Measurements from ENCODE around the gene ZNF471.

The ZNF471 gene

DNA sequence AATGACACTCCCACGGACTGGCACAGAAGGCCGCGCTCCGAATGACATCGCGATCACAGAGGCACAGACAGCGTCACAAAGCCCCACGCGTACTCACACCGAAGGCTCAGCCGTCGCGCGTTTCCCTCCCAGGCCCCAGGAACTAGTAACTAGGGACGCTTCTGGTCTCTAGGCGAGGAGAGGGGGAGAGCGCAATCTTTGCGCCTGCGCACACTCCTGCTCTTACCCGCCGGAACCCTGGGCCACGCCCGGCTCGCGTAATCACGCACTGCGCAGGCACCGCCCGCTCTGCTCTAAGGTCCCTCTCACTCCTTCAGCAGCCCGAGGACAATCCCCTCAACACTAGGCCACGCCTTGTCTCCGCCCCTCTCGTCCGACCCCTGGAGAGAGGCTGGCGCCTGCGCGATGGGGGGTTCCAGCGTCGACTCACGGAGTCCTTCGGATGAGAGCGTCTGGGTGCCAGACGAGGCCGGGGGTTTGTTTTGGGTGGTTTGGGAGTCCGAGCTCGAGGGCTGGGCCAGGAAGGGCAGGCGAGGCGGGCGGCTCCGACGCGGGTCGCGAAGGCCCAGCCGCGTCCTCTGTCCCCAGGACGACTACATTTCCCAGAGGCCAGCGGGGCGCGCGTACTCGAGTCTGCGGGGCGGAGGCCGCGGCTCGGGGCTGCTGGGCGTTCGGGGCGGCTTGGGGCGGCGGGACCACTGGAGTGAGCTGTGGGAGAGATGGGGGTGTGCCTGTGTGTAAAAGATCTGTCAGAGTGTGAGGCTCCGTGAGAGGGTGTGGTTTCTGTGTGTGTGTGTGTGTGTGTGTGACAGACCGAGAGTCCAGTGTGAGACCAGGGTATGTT is at the start of gene ZNF471:
ZNF471 (plus strand) TSS at position 410 of the 844 bp plus-strand sequence. CDS start 3,717 bp downstream, outside the sequence.
- H3K4me3 ChIP-seq (ENCODE audit: low read depth, low read length): peak within 1 kb of the TSS; percentile 90

DNA sequence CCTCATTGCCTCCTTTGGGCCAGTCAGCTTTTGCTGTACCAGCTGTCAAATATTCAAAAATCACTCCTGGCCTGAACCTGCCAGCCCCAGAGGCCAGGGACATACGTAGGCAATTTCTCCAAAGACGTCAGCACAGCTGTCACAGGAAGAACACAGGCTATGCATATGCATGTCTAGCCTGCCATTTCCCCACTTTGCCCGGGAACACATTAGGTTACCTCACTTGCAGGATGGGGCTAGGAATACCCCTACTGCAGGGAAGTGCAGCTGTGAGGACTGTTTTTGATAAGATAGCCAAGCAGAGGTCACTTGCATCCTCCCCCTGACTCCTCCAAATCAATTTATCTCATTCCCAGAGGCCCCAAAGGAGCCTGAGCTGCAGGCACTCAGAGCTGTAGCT is 33.3 kb upstream of the ZNF471 start:
- H3K4me3 ChIP-seq (ENCODE audit: low read depth, low read length): no peak overlapping the region

DNA sequence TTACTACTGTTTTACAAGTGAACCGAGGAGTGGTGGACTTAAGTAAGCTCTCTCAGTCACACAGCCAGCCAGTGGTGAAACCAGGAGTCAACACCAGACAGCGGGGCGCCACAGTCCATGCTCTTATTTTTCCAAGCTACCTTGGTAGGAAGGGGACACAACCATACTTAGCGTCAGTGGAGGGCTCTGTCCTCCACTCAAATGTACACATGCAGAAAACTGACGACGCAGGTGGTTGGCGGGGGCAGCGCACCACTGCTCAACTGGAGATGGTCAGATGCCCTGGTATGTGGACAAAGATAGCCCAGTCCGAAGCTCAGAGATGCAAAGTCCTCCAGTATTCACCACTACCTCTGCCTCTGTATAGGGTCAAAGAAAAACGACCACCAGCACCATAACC is 31.6 kb upstream of the ZNF471 start:
- peak overlapping the region; percentile 94 for H3K4me3 ChIP-seq (ENCODE audit: low read depth, low read length)

DNA sequence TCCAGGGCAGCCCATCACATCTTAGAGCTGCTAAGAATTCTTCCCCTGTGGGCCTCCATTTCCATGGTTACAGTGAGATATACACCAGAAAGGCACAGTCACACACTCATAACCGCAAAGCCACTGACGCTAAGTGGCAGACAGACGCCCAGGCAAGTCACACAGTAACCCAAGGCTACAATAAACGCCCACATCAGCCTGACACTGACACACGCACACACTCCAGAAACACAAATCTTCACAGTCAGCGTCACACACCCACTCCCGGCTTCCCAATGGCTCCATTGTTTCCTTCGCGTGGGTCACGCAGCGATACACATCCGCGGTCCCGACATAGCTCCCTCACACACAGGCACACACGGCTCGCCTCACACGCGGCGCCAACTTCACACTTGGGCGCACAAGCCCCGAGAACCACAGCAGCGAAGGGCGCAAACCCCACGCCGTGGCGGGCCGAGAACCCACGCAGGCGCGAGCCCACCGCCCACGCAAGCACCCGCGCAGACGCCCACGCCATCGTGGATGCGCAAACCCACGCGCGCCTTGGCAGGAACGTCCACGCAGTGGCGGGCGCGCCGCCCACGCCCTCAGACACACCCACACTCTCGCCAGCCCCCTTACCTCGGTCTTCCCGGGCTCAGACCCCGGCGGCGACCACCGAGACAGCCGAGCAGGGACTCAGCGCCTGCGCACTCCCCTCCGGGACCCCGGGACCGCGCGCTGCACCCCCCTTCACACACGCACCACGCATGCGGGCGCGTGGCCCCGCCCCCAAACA is 30.8 kb upstream of the ZNF471 start, which contains the start of gene ZNF667:
ZNF667 (minus strand) TSS at position 695 of the 778 bp plus-strand sequence. CDS start 14,975 bp downstream, outside the sequence.
- peak within 1 kb of the TSS; percentile 94 for H3K4me3 ChIP-seq (ENCODE audit: low read depth, low read length)

DNA sequence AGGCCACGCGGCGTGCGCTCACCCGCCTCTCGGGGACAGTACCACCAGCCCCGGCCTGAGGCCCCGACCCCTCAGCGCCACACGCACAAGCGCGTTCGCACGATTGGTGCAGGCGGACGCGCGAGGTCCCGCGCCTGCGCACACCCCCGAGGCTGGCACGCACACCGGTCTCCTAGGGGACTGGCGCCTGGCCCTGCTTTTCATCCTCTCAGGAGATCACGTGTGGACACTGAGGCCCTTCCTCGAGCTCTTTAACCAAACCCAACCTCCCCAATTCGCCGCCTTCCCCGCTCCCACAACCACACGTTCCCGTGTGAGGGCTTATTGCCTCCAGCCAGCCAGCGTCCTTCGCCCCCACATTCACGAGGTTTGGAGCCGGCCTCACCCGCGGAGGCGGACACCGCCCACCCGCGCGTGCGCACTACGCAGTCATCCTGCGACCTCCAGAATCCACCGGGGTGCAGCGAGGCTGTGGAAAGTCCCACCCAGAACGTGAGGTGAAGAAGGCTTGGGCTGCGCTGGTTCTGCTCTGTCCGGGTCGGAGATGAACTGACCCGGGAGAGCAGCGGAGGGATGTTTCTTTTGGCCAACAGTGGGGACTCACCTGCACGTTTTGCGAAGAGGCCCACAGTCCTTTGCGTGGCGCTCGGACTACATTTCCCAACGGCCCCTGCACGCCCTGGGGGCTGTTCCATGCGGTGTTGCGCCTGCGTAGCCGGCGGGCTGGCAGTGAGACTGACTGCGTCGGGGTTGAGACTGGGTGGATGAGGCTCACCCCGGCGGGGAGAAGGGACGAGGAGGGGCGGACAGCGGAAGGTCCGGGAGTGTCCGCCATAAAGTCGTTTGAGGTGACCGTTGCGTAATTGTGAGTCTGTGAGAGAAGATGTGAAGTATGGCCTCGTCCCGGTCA is 30.0 kb upstream of the ZNF471 start:
- peak overlapping the region; percentile 94 for H3K4me3 ChIP-seq (ENCODE audit: low read depth, low read length)

DNA sequence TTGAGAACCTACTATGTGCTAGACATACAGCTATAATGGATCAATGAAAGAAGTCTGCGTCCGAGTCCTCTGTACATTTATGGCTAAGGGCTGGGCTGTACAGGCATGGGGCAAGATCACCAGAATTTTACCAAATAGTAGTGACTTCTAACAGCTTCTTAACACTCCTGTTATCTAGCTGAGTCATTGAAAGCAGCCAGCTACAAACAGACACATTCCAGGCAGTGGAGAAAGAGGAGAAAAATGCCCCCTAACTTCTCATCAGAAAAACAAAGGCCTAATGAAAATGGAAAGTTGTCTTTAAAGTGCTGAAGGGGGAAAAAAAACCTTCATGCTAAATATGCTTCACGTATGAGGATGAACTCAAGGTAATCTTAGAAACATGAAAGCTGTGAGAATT is 16.3 kb upstream of the ZNF471 start:
- H3K4me3 ChIP-seq (ENCODE audit: low read depth, low read length): no peak overlapping the region

DNA sequence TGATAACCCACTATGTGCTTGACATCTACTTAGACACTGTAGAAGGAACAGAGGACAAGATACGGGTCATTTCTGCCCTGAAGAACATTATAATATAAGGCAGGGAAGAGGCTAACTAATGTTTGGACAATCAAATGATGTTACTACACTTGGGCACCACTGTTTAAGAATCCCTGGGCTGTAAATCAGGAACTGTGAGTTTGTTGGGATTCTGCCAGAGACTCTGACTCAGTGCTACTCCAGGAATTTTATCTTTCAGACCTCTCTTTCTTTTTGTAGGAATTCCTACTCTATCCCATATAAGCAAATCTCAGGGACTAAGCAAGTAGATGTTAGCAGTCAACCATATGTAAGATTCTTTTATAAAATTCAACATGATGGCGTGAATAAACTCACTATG is 3.1 kb upstream of the ZNF471 start:
- no peak overlapping the region for H3K4me3 ChIP-seq (ENCODE audit: low read depth, low read length)

DNA sequence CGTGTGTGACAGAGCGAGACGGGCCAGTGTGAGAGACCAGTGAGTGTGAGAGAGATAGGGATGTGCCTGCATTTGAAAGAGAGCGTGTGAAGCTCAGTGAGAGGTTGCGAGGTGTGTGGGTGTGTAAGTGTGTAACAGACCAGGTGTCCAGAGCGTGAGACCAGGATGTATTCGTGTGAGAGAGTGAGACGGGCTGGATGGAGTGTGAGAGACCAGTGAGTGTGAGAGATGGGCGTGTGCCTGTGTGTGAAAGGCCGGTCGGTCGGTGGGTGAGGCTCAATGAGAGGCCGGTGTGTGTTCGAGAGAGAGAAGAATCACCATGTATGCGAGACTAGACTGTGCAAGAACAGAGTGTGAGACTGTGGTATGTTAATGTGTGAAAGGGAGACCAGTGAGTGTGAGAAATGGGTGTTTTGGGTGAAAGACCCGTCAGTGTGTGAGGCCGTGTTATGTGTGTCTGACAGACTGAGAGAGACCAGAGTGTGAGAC is 679 bp downstream of the ZNF471 start:
- peak overlapping the region; percentile 90 for H3K4me3 ChIP-seq (ENCODE audit: low read depth, low read length)

DNA sequence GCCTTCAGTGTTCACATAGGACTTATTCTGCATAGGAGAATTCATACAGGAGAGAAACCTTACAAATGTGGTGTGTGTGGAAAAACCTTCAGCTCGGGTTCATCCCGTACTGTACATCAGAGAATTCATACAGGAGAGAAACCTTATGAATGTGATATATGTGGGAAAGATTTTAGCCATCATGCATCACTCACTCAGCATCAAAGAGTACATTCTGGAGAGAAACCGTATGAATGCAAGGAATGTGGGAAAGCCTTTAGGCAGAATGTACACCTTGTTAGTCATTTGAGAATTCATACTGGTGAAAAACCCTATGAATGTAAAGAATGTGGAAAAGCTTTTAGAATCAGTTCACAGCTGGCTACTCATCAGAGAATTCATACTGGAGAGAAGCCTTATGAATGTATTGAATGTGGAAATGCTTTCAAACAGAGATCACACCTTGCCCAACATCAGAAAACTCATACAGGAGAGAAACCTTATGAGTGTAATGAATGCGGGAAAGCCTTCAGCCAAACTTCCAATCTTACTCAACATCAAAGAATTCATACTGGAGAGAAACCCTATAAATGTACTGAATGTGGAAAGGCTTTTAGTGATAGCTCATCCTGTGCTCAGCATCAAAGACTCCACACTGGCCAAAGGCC is 17.7 kb downstream of the ZNF471 start:
- no peak overlapping the region for H3K4me3 ChIP-seq (ENCODE audit: low read depth, low read length)

DNA sequence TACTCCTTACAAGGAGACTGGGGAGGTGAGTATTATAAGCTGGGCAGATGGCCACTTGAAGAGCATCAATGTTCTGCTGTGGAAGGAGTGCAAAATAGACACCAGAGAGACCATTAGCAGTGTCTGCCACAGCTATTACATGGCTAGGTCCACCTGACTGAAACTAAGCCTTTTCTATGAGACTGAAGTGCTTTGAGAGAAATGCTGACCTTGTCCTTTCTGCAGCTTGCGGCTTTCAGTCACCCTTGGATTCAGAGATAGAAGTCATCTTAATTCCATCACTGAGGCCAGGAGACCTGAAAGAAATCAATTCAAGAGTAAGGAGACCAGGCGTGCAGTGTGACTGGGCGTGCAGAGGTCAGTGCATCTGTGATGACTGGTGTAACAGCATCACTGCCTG is 29.8 kb downstream of the ZNF471 start:
- no peak overlapping the region for H3K4me3 ChIP-seq (ENCODE audit: low read depth, low read length)

DNA sequence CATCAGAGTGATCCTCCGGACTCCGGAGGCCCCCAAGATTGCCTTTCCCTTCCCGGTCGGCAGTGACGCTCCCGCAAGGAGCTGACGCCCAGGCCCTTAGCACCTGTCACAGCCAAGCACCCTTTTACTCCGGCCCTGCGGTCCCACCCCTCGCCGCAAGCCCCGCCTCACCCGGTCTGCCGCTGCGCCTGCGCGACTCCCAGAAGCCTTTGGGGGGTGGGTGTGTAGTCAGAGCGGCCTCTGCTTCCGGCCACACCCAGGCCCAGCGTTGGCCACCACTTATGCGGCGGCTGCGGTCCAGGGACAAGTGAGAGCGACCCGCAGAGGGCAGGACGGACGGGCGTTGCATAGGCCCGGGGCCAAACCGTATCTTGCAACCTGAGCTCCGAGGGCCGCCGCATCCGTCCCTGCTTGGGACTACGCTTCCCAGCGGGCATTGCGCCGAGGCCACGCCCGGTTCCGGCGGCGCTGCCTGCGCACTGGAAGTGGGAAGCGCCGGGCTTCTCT is 30.7 kb downstream of the ZNF471 start:
- peak overlapping the region; percentile 69 for H3K4me3 ChIP-seq (ENCODE audit: low read depth, low read length)

DNA sequence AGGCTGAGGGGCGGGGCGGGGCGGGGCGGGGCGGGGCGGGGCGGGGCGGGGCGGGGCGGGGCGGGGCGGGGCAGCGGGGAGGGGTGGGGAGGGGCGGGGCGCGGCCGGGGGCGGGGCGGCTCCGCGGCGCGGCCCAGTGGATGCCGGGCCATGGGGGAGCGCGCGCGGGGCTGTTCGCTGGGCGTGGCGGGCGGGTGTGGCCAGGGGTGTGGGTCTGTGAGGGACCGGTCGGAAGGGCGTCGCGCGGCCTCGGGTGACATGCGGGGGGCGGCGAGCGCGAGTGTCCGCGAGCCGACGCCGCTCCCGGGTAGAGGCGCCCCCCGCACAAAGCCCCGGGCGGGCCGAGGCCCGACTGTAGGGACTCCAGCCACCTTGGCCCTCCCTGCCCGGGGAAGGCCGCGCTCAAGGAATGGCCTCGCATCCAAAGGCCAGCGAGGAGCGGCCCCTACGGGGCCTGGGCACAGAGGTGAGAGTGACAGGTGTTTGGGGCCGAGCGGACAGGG is 31.2 kb downstream of the ZNF471 start, which contains the start of gene ZFP28:
ZFP28 (plus strand) TSS at position 188 of the 503 bp plus-strand sequence; CDS start at position 259, 71 bp downstream.
- peak within 1 kb of the TSS; percentile 69 for H3K4me3 ChIP-seq (ENCODE audit: low read depth, low read length)

DNA sequence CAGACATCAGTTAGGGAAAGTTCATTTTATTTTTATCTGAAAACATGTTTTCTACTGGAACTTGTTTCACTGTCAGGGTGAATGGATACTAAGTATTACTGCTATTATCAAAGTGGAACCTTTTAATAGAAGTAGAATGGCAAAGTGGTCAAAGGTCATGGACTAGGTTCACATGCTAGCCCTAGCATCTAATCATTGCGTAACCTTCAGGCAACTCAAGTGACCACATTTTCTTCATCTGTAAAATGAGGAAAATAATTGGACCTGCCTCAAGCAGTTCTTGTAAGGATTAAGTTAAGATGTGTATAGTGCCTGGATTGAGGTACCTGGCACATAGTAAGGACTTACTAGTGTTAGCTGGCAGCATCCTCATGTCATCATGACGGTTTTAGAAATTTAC is 36.1 kb downstream of the ZNF471 start:
- no peak overlapping the region for H3K4me3 ChIP-seq (ENCODE audit: low read depth, low read length)

DNA sequence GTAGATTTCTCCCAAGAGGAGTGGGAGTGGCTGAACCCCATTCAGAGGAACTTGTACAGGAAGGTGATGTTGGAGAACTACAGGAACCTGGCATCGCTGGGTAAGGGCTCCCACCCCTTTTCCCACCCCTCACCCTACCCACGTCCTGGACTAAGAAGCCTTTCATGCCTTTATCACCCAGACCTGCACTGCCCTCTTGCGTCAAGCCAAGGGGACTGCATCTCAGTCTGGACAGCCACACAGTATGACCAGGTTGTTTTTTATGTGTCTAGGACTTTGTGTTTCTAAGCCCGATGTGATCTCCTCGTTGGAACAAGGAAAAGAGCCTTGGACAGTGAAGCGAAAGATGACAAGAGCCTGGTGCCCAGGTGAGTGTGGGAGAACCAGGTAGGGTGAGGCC is 39.9 kb downstream of the ZNF471 start:
- no peak overlapping the region for H3K4me3 ChIP-seq (ENCODE audit: low read depth, low read length)

DNA sequence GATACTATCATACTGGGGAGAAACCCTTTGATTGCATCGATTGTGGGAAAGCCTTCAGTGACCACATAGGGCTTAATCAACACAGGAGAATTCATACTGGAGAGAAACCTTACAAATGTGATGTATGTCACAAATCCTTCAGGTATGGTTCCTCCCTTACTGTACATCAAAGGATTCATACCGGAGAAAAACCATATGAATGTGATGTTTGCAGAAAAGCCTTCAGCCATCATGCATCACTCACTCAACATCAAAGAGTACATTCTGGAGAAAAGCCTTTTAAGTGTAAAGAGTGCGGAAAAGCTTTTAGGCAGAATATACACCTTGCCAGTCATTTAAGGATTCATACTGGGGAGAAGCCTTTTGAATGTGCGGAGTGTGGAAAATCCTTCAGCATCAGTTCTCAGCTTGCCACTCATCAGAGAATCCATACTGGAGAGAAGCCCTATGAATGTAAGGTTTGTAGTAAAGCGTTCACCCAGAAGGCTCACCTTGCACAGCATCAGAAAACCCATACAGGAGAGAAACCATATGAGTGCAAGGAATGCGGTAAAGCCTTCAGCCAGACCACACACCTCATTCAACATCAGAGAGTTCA is 46.7 kb downstream of the ZNF471 start:
- no peak overlapping the region for H3K4me3 ChIP-seq (ENCODE audit: low read depth, low read length)

DNA sequence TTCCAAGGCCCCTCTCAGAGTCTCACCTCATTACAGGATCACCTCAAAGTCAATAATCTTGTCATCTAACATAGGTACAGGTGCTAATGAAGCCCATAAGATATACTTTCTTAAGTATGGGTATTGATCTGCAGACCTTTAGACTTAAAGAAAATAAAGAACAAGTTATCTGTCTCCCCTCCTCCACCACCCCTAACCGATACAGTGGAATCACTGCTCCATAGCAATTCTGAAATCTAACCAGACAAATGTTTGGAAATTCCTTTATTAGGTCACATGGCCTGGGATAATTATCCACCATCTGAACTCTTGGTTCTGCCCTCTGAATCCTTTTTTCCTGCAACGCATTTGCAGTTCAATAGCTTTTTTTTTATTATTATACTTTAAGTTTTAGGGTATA is 55.1 kb downstream of the ZNF471 start:
- H3K4me3 ChIP-seq (ENCODE audit: low read depth, low read length): no peak overlapping the region

DNA sequence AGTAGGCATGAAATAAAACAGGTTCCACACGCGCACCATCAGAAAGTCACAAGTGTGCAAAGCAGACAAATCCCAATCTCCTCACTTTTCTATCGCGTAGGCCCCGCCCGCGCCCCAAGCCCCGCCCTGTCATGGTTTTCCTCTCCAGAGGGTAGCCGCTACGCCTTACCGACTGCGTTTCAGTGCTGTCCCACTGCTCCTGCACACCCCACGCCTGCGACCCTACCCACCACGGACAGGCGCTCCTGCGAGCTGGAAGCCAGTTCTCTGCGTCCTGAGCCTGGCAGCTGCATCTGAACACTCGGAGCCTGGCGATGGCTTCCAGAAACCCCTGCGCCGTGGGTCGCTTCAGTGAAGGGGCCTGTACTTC is 59.2 kb downstream of the ZNF471 start:
- H3K4me3 ChIP-seq (ENCODE audit: low read depth, low read length): peak overlapping the region; percentile 91

DNA sequence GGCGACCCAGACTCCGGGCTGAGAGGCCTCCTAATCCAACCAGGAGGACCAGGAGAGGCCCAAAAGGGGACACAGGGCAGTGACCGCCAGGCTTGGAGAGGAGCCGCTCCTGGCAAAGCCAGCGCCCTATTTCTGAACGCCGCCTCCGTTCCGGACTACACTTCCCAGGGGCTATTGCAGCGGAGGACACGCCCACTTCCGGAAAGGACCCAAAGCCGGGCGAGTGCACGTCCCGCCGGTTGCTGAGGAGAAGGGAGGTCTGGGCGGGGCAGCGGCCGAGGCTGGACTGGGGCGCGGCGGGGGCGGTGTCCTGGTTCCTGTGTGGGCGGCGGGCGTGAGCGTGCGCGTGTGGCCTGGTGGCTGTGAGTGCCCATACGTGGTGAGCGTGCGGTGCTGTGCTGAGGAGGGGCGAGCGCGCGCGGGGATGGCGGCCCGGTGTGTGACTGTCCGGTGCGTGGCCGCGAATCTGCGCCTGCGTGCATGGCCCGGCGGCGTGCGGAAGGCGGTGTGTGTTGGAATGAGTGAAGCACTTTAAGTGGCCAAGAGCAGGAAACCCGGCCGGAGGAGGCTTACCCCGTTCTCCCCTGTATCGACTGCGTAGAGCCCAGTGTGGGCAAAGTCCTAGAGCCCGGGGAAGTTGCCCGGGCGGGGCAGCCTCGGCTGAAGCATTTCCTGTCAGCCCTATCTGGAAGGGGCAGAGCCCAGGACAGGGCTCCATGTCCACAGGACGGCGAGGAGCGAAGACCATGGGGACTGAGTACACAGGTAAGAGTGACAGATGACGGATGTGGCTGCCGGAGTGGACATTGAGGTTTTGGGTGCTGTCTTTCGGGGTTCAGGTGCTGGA is 59.8 kb downstream of the ZNF471 start, which contains the start of gene ZNF470:
ZNF470 (plus strand) TSS at position 195 of the 847 bp plus-strand sequence. CDS start 2,844 bp downstream, outside the sequence.
- H3K4me3 ChIP-seq (ENCODE audit: low read depth, low read length): peak within 1 kb of the TSS; percentile 91
